CD4-positive, alpha-beta T cell treated with Interleukin-1 beta for 1 hour (primary cell): ENCODE measurements around the gene CLEC4M.
"Not testable (repeated sequence)": the region's sequence is repeated elsewhere in the genome, so short reads cannot be mapped to it uniquely, and the experiment has no call there.

Source experiments
- DNase-seq, 2 donors: peaks; one replicate each; pipeline ENCODE4 v3.0.0-alpha.2; 2020 to 2022

The CLEC4M gene

DNA sequence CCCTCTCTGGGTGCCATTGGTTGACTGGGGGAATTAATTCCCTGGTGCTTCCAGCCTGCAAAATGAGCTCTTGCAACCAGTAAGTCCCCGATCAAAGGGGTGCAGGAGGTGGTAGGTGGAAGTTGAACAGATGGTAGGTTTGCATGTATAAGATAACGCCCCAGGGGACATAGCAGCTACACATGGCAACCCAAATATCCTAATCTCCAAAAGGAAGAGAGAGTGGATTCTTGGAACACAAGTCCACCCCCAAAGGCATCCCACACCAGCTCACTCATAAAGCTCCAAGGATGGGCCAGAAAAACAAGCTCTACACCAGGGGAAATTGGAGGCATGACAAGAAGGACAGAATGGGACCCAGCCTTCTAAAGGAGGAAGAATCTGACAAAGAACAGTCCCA lies 20.5 kb upstream of the CLEC4M start:
- DNase-seq: no peak

DNA sequence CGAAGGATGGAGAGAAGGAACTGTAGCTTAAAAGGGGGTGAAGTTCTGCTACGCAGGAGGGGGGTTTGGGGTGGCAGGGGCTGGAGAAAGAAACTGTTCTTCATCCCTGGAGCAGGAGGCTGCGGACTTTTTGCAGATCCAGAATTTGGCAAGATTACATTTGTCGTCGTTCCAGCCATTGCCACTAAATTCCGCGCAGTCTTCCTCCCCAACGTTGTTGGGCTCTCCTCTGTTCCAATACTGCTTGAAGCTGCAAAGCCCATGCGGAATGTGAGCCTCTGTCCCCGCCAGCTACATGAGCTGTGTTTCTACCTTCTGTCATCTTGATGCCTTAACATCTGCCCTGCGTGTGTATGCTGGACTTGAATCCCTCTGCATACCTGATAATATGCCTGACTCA lies 20.1 kb upstream of the CLEC4M start:
- no peak for DNase-seq

DNA sequence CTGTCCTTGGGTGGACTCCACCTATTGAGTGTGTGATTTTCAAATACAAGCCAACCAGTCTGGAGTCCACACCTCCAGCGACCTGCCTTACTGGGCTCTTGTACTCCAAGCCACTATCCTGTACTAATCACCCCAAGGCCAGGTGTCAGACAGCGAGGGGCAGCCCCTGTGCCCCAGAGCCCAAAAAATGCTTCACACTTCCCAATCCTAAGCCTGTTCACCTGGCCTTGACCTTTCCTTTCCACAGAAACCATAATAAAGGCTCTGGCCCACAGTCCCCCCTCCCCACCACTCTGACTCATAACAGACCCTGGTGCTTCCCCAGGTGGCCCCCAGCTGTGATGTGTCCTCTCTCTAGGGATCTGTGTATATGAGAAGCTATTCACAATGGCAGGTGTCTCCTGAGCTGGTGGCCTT lies 19.6 kb upstream of the CLEC4M start:
- DNase-seq: no peak

DNA sequence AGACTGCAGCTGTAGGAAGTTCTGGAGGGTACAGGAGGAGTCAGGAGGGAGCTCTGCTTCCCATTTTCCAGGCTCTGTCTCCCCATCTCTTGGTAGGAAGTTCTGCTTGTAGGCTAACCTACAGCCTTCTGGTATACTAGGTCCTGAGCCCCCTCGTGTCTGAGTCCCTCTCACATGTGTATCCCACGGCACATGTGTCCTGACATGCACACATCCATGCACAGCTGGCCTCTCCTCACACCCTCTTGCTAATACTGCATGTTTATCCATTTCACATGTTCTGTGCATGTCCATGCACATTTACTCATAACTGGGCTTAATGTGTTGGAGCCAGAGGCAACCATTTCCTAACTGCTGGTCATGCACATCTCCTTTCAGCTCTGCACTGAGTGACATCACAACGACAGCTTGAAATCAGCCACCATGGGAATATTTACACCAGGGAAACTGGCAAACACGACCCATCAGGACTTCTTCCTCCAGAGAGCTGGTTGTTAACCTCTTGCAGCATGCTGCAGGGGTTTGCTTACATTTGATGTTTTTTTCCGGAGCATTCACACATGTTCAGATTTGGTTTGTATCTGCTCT lies 18.8 kb upstream of the CLEC4M start:
- no peak for DNase-seq

DNA sequence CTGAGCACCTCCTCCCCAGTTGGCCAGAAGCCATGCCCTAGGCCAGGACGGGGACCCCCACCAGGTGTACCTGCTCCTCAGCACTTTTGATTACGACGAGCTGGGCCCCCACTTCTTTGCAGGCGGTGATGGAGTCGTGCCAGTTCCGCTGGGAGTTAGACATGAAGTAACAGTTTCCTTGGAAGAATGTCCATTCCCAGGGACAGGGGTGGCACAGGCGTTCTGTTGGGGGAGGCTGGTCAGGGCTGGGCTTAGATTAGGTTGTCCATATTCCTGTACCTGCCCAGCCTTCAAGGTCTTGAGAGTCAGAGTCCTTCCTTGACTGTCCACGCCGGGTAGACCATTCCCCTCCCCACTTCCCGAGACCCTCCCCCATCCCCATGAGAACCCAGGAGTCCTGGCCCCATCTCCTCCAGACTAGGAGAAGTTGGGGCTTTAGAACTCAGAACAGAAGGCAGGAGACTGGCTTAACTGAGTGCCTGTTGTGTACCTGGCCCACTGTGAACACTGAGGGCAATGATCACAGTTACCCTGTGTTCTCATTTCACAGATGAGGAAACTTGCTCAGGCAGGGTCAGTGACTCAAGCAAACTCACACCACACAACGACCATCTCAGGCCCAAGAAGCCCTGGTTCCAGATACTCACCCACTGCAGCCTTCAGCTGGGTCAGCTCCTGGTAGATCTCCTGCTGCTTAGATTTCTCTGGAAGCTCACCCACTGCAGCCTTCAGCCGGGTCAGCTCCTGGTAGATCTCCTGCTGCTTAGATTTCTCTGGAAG lies 18.0 kb upstream of the CLEC4M start:
- no peak for DNase-seq

DNA sequence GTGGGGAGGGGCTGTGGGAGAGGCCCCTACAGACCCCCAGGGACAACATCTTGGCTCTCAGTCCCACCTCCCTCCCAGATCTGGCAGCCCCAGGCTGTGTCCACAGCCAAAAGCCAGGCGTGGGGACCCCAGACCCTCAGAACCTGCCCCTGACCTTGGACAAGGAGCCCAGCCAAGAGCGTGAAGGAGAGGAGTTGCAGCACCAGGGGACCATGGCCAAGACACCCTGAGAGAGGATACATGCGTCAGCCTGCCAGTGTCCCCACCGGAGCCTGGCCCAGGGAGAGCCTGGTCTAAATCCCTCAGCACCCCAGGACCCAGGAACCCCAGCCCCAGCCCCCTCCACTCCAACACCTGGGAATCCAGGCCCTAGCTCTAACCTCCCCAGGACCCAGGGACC lies 16.7 kb upstream of the CLEC4M start:
- DNase-seq: not testable (repeated sequence)

DNA sequence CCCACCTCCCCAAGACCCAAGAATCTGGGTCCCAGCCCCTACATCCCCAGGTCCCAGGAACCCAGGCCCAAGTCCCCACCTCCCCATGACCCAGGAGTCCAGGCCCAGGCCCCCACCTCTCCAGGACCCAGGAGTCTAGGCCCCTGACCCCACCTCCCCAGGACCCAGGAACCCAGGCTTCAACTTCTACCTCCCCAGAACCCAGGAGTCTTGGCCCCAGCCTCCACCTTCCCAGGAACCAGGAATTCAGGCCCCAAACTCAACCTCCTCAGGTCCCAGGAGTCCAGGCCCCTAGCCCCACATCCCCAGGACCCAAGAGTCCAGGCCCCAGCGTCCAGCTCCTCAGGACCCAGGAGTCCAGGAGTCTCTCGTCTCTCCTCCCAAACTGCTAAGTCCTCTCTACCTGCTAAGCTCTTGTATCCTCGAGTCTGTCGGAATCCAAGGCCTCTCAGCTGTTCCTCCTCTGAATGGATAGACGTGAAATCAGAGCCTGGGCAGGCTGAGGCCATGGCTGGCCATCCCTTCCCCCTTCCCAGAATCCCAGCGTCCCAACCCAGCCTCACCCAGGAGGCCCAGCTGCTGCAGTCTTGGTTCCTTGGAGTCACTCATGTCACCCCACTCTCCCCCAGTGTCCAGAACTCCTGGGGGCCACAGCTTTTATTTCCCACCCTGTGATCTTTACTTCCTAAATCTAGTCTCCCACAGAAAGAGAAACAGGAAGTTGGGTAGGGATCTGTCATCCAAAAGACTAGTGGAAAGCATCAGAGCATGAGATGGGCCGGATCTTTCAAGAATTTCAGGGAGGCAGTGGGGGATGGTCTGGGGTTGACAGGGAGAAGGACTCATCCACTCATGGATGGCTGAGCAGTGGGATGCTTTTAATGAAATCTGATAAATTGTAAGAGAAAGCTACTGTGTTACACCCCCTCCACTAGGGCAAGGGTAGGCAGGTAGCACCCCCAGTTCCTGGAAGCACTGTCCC lies 15.8 kb upstream of the CLEC4M start, which contains the start of gene CD209:
CD209 (minus strand) TSS at position 632 of the 982 bp plus-strand sequence; CDS start at position 609, 23 bp downstream.
- DNase-seq: no peak

DNA sequence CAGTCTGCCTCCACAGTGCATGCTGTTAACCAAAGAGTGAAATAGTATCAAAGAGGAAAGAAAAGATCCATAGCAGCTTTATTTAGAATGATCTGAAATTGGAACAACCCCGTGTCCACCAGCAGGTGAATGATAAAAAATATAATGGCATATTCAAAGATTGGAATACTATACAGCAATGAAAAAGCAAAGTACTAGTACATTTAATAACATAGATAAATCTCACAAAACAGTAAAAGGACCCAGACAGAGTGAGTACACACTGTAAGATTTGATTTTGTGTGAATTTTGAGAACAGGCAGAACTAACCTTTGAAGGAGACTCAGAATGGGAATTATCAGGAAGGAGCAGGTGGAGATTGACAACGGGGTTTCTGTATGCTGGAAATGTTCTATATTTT lies 14.9 kb upstream of the CLEC4M start:
- no peak for DNase-seq

DNA sequence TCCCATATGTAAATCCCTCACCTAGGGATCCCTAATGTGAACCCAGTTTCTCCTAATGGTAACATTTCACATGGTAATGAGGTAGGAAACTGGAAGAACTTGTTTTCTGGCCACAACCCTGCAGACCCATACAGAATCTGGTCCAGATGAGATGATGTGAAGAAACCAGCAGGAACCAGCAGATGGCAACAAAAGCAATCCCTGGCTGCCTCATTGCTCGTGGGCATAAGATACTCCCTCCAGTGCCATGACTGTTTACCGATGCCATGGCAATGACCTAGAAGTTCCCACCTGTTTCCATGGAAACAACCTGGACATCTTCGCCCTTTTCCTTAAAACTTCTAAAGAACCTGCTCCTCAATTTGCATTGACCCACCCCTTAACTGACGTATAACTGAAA lies 14.3 kb upstream of the CLEC4M start:
- peak in 1 of 2 donors; percentile 19 for DNase-seq

DNA sequence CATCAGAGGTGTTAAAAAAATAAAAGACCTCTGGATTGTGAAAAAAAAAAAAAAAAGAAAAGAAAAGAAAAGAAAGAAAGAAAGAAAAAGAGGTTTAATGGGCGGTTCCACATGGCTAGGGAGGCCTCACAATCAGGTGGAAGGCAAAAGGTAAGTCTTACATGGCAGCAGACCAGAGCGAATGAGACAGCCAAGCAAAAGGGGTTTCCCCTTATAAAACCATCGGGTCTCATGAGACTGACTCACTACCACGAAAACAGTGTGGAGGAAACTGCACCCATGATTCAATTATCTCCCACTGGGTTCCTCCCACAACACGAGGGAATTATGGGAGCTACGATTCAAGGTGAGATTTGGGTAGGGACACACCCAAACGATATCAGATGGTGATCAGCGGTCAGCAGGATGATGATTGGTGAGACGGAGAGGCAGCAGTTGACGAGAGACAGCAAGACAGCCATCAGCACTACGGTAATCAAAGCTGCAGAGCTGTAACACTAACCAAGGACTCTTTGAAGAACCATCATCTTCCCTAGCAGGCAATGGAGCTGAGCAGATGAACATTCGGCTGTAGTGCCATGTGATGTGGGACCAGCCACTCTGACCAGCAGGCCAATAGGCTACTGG lies 11.8 kb upstream of the CLEC4M start:
- DNase-seq: peak; percentile 30 to 60

DNA sequence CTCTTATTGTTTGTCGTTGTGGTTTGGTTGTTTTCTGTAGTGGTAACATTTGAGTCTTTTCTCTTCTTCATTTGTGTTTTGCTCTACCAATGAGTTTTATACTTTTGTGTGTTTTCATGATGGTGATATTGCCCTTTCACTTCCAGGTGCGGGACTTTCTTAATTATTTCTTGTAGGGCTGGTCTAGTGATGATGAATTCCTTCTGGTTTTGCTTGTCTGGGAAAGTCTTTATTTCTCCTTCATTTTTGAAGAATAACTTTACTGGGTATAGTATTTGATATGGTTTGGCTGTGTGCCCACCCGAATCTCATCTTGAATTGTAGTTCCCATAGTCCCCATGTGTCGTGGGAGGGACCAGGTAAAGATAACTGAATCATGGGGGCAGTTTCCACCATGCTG lies 6.8 kb upstream of the CLEC4M start:
- no peak for DNase-seq

DNA sequence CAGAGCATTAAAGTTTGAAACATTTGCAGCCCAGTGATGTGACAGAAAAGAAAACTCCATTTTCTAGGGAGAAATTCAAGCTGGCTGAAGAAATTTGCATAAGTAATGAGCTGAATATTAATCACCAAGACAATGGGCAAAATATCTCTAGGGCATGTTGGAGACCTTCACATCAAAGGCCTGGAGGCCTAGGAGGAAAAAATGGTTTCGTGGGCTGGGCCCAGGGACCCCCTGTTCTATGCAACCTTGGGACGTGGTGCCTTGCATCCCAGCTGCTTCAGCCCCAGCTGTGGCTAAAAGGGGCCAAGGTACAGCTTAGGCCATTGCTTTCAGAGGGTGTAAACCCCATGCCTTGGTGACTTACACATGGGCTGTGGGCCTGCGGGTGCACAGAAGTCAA lies 5.7 kb upstream of the CLEC4M start:
- DNase-seq: no peak

DNA sequence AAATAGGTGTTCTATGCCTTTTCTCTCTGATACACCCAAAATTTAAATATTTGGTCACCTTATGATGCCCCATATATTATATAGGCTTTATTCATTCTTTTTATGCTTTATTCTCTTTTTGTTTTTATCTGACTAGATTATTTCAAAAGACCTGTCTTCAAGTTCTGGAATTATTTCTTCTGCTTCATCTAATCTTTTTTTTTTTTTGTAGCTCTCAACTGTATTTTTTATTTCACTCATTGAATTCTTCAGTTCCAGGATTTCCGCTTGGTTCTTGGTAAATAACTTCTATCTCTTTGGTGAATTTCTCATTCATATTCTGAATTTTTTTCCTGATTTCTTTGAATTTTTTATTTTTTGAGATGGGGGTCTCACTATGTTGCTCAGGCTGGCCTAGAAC lies 3.9 kb upstream of the CLEC4M start:
- no peak for DNase-seq

DNA sequence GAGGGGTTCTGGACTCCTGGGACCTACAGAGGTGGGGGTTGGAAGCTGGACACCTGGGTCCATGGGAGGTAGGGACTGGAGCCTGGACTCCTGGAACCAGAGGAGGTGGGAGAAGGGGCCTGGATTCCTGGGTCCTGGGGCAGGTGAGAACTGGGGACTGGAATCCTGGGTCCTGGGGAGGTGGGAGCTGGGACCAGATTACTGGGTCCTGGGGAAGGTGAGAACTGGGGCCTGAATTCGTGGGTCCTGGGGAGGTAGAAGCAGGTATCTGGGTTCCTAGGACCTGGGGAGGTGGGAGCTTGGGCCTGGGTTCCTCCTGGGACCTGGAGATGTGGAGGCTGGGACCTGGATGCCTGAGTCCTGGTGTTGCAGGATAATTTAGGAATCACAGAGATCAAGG lies 653 bp downstream of the CLEC4M start:
- DNase-seq: no peak

DNA sequence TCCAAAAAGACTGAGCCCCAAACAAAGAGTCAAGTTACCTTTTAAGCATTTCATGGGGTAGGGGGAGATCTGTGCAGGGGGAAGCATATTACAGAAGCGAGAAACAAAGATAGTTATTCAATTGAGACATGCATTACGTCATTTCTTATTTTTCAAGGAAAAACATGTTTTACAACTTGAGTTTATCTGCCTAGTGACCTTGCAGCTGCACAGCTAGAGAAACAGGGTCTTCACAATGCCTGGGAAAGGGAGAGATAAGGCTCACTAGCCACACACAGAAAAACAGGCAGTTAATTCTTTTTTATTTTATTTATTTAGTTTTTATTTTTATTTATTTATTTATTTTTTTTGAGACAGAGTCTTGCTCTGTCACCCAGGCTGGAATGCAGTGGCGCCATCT lies 1.1 kb downstream of the CLEC4M start:
- DNase-seq: not testable (repeated sequence)

DNA sequence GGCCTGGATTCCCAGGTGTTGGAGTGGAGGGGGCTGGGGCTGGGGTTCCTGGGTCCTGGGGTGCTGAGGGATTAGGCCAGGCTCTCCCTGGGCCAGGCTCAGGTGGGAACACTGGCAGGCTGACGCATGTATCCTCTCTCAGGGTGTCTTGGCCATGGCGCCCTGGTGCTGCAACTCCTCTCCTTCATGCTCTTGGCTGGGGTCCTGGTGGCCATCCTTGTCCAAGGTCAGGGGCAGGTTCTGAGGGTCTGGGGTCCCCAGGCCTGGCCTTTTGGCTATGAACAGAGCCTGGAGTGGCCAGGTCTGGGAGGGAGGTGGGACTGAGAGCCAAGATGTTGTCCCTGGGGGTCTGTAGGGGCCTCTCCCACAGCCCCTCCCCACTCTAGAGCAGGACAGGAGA lies 2.0 kb downstream of the CLEC4M start:
- not testable (repeated sequence) for DNase-seq

DNA sequence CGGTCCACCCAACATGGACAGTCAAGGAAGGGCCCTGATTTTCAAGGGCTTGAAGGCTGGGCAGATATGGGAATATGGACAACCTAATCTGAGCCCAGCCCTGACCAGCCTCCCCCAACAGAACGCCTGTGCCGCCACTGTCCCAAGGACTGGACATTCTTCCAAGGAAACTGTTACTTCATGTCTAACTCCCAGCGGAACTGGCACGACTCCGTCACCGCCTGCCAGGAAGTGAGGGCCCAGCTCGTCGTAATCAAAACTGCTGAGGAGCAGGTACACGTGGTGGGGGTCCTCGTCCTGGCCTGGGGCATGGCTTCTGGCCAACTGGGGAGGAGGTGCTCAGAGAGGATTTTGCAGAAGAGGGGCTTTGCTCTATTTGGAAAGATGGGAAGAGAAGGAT lies 3.5 kb downstream of the CLEC4M start:
- DNase-seq: no peak

DNA sequence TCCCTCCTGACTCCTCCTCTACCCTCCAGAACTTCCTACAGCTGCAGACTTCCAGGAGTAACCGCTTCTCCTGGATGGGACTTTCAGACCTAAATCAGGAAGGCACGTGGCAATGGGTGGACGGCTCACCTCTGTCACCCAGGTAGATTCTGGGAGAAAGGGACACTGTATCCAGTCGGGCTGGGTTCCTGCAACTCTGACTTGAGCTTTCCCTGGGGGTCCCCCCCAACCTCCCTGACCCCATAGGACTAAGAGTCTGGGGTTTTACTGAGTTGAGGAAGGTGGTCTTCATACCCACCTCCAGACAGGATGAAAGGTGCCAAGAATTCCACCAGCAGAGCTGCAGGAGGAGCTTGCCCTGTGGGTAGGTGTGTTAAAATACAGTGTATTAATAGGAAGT lies 4.4 kb downstream of the CLEC4M start:
- DNase-seq: no peak

DNA sequence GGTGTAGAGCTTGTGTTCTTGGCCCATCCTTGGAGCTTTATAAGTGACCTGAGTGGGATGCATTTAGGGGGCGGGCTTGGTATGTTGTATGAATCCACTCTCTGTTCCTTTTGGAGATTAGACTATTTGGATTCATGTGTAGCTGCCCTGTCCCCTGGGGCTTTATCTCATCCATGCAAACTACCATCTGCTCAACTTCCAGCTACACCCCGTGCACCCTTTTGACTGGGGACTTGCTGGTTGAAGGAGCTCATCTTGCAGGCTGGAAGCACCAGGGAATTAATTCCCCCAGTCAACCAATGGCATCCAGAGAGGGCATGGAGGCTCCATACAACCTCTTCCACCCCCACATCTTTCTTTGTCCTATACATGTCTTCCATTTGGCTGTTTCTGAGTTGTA lies 6.1 kb downstream of the CLEC4M start:
- DNase-seq: no peak

DNA sequence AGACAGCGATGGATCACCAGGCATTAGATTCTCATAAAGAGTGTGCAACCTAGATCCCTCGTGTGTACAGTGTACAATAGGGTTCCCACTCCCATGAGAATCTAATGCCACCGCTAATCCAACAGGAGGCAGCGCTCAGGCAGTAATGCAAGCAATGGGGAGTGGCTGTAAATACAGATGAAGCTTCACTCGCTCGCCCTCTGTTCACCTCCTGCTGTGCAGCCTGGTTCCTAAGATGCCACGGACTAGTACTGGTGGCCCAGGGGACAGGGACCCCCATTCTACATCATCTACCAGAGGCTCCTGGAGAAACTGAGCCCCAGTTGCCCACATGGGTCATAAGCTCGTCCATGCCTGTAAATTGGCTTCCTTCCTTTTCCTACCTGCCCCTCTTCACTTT lies 8.0 kb downstream of the CLEC4M start:
- no peak for DNase-seq

DNA sequence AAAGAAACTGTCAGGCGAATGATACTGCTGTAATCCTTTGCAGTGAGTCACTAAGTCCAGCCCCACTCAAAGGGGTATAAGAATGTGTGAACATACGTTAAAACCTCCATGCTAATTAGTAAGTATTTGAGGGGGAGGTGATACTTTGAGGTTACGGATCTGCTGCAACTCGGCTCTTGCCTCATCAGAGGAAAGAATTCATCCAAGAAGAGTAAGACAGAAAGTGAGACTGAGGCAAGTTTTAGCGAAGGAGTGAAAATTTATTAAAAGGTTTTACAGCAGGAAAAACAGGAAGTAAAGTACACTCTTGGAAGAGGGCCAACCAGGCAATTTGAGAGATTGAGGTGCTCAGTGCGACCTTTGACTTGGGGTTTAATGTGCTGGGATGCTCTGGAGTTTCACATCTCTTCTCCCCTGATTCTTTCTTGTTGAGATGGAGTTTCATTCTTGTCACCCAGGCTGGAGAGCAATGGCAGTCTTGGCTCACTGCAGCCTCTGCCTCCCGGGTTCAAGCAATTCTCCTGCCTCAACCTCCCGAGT lies 9.8 kb downstream of the CLEC4M start:
- peak in 1 of 2 donors; percentile 39 for DNase-seq

DNA sequence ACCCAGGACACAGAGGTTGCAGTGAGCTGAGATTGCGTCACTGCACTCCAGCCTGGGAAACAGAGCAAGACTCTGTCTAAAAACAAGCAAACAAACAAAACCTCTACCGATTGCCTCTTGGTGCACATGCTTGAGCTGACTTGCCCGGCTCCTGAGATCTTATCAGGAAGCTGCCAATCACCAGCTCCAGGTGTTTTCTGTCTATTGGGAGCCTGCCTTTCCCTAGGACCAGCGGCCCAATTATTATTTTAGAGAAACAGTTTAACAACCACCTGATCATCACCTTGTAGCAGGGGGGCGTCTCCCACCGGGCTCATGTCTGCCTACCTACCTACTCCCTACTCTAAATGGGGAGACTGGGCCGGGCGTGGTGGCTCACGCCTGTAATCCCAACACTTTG lies 10.8 kb downstream of the CLEC4M start:
- DNase-seq: no peak

DNA sequence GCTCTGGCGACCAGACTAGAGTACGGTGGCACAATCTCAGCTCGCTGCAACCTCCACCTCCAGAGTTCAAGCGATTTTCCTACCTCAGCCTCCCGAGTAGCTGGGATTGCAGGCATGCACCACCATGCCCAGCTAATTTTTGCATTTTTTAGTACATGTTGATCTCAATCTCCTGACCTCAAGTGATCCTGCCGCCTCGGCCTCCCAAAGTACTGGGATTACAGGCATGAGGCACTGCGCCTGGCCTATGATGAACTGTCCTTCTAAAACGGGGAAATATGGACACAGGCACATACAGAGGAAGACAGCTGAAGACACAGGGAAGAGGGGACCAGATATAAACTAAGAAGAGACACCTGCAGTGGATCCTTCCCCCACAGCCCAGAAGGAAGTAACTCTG lies 12.7 kb downstream of the CLEC4M start:
- no peak for DNase-seq
